Stimulated activated CD4-positive, alpha-beta T cell treated with anti-CD3 and anti-CD28 coated beads, TNF-alpha, amount 100 ng/mL, for 4 hours (primary cell): ENCODE measurements around the gene ACOXL.

ENCODE experiments used
- DNase-seq, 3 experiments: peaks; one replicate each; pipeline ENCODE4 v3.0.0-alpha.2; 2020; ENCODE audit warnings: low read depth in 3 of 3

ACOXL gene

DNA sequence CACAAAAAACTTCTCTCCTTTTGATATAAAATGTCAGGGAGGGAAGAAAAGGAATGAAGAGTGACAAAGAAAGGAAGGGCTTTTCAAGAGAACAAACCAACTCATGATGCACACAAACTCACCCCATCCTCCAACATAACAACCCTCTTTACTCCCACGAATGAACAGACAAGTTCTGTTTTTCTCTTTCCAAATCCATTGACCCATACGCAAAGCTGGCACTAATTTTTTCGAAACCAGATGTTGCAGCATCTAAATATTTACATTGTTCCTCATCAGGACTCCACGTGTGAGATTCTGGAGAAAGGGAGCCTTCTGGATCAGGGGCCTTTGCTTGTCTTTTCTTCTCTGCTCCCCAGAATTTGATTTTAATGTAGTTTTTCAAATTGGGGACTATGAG is 245.0 kb downstream of the ACOXL start:
- DNase-seq = no peak

DNA sequence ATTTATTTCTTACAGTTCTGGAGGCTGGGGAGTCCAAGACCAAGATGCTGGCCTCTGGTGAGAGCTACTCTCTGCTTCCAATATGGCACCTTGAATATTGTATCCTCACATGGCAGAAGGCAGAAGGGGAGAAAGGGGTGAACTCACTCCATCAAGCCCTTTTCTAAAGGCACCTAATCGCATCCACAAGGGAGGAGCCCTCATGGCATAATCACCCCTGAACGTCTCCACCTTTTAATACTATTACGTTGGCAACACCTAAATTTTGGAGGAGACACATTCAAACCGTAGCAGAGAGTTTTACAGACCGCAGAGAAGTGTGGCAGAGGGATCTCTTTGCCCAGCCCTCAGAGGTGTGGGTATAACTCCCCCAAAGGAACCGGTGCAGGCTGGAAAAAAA is 245.8 kb downstream of the ACOXL start:
- DNase-seq = no peak

DNA sequence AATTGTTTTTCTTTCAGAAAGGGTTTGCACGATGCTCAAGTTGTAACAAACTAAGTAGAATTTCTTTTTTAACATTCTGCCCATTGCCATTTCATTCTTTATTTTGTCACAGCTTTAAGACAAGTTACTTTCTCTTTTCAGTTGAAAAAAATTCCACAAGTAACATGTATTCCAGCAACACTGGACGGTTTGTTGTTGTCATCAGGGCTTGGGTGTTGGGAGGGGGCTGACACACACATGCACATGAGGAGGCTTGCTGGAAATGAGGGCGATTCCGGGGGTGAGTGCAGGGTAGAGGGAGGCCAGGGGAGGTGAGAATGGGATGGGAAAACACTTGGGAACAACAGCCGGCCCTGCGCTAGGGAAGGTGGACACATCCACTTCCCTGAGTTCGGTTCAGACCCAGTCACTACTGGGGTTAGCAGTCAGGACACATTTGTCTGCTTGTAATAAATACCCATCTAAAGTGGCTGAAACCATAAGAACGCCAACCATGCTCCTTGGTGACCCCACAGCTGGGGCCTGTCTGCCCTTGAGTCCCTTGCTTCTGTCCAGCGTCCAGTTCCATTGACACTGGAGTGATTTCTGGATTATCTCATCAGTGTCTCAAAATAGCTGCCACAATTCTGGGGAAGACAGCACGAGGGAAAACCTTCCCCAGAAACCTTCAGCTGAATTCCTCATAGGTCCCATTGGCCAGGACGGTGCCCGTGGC is 246.5 kb downstream of the ACOXL start:
- DNase-seq = no peak

DNA sequence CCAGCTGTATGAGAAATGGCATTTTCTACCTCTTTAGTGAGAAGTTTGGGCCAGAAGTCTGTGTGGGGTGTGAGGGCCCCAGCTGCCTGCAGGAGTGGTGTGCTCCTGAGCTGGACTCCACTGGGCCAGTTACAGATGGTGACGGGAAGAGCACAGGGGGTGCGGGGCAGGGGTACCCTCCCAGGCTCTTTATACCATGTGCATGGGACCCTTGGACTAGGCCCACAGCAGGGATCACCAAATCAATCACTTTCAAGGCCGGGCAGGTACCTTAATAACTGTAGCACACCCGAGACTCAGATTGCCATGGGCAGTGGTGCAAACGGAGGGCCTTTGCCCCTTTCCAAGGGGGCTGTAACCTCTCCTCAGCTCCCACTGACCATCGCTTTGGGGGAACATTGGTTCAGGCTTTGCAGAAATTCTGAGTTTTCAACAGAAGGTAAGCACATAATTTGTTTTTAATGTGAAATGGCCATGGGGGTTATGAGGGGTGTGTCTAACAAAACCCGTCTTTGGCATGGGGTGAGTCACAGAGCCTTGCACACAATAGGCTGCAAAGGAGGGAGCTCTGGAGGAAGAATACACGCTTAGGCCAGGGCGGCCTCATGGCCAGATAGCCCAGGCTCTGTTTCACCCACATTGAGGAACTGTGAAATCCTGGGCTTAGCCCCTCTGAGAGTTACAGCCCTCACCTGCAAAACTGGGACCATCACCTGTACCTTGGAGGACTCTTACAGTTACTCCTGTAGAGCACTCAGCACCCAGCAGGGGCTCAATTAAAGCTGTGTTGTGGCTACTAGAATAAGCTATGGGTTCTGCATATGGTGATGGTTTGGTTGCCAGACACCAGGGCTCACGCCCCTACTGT is 247.3 kb downstream of the ACOXL start:
- no peak for DNase-seq

DNA sequence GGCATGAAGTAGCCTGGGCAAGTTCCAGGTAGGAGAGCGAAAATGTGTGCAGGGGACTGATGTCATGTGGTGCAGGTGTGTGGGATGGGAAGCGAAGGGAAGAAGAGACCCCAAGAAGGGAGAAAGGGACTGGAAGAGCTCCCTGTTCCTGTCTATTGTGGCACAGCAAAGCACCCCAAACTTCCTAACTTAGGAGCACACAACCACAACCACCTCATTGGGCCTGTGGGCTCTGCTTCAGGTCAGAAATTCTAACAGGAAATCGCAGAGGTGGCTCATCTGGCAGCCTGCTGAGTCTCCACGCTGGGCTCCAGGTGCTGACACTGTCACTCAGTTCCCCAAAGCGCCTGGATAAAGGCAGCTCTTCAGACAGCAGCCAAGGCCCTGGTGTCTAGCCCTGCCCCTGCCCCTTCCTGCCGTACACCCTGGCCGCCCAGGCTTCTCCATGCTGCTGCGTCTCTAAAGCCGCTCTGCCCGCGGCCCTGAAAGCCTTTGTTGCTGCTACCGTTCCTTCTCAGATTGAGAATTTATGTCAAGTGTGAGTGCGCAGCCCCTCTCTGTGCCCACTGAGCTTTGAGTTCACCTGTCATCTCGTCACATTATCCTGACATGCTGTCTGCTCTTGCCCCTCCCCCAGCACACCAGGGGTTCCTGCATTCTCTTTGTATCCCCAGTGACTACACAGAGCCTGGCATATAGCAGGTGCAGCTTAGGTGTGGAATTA is 248.1 kb downstream of the ACOXL start:
- DNase-seq = no peak

DNA sequence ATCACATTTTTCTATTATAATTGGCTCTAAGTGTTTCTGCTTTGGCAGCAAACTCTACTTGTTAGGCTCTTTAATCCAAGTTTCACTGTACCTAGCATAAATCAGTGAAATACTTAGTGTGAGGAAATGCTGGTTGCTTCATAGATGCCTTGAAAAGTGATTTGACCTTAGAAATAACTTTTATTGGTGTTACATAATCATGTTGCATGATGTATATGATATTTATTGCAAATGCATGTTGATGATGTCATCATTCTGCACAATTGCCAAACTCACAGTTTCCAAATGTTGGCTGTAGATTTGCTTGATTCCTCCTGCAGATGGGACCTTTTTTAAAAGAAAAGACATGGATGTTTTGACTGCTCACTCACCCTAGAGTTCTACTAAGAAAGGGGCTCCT is 250.8 kb downstream of the ACOXL start:
- DNase-seq = no peak

DNA sequence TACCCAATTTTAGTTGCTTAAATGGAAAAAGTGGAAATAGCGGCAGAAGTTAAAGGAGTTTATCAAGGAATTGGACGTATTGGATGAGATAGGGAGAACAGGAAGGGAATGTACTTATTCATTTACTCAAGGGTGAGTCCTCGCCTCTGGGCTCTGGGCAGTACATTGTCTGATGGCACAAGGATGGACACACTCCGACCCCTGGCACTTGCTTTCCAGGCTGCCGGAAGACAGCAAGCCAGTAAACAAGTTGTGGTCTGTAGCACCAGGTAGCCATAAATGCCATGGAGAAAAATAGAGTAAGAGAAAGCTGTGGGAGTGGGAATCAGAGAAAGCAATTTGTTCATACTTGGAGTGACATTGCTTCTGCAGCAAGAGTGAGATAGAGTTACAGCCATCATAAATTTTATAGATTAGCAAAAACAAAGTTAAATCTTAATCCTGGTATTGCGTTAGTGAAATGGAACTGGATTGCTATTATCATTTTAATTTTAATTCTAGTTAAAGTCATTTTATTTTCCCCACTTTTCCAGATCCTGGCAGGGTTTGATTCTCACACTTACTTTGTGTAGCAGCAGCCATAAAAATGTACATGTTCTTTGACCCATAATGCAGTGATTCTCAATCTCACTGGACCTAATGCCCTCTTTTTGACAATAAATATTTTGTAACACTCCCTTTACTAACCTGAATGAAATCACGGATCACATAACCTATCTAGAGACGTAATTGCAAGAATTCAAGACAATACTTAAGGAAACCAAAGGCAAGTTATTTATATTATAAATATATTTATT is 252.5 kb downstream of the ACOXL start:
- no peak for DNase-seq

DNA sequence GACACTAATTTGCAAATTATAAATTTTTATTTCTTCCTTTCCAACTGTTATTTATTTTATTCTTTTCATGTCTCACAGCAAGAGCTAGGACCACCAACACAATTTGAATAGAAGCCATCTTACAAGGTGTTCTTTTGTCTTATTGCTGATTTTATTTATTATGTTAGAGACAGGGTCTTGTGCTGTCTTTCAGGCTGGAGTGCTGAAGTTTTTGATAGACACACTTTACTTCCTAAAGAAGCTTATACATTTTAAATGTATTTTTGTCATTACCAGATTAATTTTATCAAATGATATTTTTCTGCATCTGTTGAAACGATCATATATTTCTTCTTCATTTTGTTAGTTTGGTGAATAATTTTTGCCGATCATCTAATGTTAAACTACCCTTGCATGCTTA is 258.1 kb downstream of the ACOXL start:
- DNase-seq = no peak

DNA sequence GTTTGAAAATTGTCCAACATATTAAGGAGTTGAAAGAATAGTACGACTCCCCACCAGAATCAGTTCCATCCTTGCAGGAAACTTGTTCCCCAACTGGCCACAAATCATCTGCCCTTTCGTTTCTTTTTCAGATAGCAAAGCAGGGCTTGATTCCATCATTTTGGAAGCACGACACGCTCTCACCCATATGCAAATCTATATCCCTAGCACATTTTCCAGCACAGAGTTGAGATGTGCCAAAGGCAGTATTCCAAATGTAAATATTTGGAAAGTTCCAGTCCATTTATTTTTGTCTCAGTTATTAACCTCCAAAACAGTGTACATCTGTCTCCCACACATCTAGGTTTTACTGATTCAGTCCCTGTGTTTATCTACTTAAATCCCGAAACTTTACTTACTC is 259.5 kb downstream of the ACOXL start:
- no peak for DNase-seq

DNA sequence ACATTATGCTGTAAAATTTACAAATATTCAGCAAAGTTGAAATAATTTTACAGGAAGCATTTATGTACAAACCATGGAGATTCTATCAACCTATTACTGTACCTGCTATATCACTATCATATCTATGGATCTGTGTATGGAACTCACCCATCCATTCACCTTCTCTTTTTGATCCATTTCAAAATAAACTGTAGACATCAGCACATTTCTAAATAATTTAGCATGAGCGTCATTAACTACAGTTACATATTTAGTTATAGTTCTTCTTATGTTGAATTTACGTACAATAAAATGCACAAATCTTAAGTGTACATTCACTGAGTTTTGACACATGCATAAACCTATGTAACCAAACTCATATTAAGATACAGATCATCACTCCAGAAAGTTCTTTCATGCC is 260.5 kb downstream of the ACOXL start:
- no peak for DNase-seq

DNA sequence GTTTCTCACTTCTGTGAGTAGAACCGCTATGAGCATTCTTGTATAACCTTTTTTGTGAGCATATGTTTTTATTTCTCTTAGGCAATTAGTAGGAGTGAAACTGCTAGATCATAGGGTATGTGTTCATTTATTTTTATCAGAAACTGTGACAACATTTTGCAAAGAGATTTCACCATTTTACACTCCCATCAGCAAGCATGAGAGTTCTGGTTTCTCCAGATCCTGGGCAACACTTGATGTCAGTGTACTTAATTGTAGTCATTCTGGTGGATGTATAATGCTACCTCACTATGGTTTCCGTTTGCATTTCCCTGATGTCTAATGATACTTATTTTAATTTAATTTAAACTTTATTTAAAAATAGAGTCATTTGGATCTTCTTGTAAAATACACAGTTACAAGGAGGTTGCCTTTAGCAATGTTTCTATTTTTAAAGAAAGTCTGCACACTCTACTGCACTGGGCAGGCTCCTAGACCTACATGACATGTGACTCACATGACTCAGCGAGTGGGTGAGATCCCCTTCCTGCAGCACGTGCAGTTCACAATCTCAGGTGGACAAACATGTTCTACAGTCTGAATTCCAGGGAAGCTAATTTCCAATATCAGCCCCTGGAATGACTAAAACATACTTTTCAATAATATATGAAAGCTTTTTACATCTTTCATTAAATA is 261.3 kb downstream of the ACOXL start:
- DNase-seq = no peak

DNA sequence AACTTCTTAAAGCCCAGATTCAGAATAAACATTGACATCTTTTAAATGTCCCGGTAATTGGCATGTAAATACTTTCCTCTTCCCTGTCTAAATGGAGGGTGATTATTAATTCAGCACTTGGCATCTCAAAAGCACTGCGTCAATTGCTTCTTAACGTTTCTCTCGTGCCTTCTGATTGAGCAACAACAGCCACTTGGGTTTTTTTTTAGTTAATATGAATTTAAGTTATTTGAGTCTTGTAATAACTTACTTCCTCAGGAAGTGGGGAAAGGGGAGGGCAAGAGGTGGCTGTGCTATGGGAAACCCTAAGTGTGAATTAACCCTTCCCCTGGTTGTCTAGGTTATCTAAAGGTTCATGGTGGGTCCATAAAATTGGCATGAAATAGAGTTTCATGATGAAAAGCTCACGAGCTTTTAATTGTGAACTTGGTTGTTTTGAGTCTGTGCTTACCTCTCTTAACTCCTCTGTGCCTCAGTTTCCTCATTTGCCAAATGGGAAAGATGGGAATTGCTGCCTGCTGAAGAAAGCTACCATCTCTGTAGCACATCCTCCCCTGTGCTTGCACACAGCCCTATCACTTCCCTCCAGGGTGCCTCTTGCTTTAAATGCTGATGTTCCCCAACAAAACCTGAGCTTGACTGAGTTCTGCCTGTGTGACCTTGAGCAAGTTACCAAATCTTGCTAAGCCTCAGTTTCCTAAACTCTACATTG is 262.0 kb downstream of the ACOXL start:
- no peak for DNase-seq

DNA sequence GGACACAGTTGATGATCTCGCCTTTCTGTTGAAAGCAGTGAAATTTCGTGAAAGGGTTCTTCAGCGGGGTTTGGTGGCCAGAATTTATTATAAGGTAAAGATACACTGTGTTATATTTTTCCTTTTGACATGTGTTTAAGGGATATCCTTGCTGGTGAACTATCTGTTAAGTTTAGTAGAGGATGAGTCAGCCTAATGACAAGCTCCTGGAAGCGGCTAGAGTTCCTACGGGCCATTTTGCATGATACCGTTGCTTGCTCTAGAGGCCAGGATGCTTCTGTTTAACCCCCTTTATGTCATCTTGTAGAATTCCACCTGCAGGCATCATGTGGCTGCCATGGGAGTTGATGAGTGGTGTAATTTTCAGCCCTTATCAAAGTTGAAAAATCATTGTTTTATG is 263.5 kb downstream of the ACOXL start:
- no peak for DNase-seq

DNA sequence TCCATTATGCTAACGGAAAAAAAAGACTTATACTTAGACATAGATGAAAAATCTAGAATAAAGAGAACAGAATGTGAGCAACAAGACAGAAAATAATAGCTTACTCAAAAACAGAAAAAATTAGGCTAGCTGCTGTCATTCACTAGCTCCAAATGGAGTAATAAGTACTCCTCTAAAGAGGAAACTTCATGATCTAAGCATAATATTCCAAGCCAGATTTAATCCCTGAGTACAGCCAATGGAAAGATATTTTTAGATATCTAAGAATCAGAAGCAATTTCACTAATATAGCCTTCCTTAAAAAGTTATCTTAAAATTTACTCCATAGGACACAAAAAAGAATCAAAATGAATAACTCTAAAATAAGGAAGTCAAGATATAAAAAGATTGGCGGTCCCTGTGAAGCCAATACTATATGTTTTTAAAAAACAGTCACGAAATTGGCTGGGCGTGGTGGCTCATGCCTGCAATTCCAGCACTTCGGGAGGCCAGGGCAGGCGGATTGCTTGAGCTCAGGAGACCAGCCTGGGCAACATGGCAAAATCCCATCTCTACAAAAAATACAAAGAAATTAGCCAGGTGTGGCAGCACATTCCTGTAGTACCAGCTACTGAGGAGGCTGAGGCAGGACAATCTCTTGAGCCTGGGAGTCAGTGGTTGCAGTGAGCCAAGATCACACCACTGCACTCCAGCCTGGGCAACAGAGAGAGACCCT is 265.1 kb downstream of the ACOXL start:
- no peak for DNase-seq

DNA sequence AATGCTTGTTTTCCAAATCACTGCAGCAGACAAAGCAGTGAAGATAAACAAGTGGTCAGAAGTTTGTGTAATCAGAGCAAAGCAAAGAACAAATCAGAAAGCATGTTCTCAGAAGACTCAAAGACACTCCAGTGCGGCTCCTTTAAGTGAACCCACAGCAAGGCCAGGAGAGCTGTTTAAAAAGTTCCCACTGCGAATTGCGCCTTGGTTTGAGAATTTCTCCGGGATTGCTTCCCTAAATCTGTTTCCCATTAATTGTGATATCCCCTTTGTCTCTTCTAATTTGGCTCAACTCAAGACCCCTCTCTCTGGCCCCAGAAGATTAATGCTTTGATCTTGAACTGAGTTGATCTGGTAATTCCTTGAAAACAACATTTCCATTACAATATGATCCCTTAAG is 265.9 kb downstream of the ACOXL start:
- no peak for DNase-seq

DNA sequence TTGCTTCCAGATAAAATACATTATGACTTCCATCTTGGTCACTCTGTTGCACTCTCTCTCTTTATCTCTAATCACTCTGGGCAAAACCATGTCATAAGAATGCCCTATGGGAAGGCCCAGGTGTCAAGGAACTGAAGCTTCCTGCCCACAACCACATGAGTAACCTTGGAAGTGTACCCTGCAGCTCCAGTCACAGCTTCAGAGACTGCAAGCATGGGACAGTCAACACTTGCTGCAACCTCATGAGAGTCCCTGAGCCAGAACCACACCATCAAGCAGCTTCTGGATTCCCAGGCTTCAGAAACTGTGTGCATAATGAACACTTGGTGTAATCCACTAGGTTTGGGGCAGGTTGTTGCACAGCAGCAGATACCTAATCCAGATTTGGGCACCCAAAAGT is 267.3 kb downstream of the ACOXL start:
- no peak for DNase-seq

DNA sequence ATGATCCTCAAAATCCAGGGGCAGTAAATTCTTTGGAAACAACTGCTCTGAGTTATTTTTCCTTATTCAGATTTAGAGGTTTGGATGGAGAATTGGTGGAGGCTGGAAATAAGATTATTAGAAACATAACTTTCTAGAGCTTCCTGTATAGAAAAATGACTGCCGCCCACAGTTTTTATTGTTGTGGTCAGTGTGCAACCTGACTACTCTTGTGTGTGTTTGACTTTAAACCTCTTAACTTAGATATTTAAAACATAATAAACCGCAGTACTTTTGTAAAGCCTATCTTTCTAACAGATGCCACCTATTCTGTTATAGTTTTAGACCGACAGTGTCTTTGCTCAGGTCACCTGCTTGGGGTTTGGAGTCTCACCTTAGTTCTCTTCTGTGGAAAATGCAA is 272.9 kb downstream of the ACOXL start:
- no peak for DNase-seq

DNA sequence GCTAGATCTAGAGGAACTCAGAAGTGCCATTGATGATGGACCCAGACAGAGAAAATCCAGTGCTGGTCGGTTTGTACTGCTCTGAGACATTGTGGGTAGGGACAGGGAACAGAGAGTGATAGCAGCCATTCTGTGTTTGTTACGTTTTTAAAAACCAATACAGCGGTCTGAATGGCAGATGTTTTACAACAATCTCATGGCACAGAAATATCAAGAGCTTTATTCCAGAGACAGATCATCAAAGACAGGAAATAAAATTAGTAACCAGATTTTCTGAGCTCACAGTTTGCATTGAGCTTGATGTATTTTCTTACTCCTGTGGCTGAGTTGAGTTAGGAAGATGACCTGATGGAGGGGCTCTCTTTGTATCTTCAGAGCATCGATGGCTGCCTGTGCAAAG is 273.4 kb downstream of the ACOXL start:
- no peak for DNase-seq

DNA sequence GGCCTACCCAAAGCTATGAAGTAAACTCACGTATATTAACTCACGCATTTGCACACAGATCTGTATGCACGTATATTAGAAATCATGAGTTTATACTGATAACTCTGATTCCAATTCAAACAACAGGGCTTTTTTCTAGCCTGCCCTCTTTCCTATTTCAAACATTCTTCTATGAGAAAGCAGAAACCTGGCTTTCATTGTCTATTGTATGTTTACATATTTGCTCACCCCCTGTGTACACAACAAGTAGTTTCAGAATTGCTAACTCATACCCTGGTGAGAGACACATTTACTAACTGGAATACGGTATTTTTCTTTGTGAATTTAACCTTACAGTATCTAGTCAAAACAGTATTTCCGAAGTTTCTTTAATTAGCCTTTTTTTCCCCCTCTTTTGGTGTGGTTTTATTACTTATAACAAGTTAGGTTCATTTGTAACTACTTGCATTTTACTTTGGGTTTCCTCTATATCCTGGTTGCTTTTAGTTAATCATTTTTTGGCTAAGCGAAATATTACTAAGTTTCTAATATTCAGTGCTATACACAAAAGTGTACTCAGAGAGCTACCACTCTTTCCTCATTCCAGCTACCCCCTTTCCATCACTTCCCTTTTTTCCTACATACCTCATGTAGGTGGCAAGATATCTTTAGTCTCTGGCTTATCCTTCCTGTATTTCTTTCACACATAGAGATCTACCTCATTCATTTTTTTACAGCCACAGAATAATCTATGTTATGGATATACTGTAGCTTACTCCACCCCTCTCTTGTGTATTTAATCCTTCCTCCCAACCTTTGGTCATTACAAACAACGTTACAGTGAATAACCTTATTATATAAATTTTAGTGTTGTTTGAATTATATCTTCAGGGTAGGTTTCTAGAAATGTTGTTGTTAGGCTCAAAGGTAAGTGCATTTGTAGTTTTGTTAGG is 275.6 kb downstream of the ACOXL start:
- no peak for DNase-seq
